HT1080 (cell line): ENCODE results near the gene IRAK2. TPM values are rescaled to one million over a fixed set of nuclear protein-coding genes. Genes with fewer than 3 reads are reported as not detected.
A peak's percentile ranks its signal among the peaks of the same experiment; 100 is the strongest.

ENCODE experiments used
- DNase-seq: peaks from one replicate; pipeline ENCODE4 v3.0.0-alpha.2; 2015; ENCODE audit warnings: low read depth
- total RNA-seq: library from RNA; depleted of rRNA; stranded (reverse); fragments of >200 nt; shearing (Covaris generic); gene quantifications from 2 replicates; pipeline ENCODE4 v1.2.3, GENCODE V29; 2014

IRAK2 gene
- total RNA-seq, 1 experiment from 2014 or later: 9.1 TPM

- no peak for DNase-seq
Observed at GRCh38 chr3:10279384-10280176, 114.9 kb downstream of the IRAK2 start.

- DNase-seq: no peak
Observed at GRCh38 chr3:10280177-10280529, 115.4 kb downstream of the IRAK2 start.

GRCh38 chr3:10280571-10280970, 115.9 kb downstream of the IRAK2 start:
- no peak for DNase-seq

GRCh38 chr3:10281951-10282350, 117.2 kb downstream of the IRAK2 start:
- no peak for DNase-seq

GRCh38 chr3:10283638-10284037, 118.9 kb downstream of the IRAK2 start:
- DNase-seq: no peak

GRCh38 chr3:10284496-10284895, 119.8 kb downstream of the IRAK2 start:
- DNase-seq: no peak

GRCh38 chr3:10285272-10286132, 120.8 kb downstream of the IRAK2 start:
- DNase-seq: no peak

GRCh38 chr3:10286133-10286524, 121.4 kb downstream of the IRAK2 start:
- DNase-seq: no peak

- peak; percentile 91 for DNase-seq
Observed at GRCh38 chr3:10286596-10287295, 122.0 kb downstream of the IRAK2 start.

GRCh38 chr3:10287936-10288574, 123.3 kb downstream of the IRAK2 start:
- no peak for DNase-seq

- no peak for DNase-seq
Observed at GRCh38 chr3:10288575-10288960, 123.8 kb downstream of the IRAK2 start.

- no peak for DNase-seq
Observed at GRCh38 chr3:10289077-10289476, 124.4 kb downstream of the IRAK2 start.

- DNase-seq: no peak
Observed at GRCh38 chr3:10289787-10290355, 125.2 kb downstream of the IRAK2 start.

- DNase-seq: no peak
Observed at GRCh38 chr3:10290481-10291176, 125.9 kb downstream of the IRAK2 start.

- DNase-seq: no peak
Observed at GRCh38 chr3:10291641-10292040, 126.9 kb downstream of the IRAK2 start.

- no peak for DNase-seq
Observed at GRCh38 chr3:10292505-10293419, 128.0 kb downstream of the IRAK2 start, which contains the start of gene GHRL. TSS of gene GHRL (minus strand) at chr3:10292947. CDS start at chr3:10290180, 2,767 bp downstream.
